ENCODE results near the gene FBP1.

DNA sequence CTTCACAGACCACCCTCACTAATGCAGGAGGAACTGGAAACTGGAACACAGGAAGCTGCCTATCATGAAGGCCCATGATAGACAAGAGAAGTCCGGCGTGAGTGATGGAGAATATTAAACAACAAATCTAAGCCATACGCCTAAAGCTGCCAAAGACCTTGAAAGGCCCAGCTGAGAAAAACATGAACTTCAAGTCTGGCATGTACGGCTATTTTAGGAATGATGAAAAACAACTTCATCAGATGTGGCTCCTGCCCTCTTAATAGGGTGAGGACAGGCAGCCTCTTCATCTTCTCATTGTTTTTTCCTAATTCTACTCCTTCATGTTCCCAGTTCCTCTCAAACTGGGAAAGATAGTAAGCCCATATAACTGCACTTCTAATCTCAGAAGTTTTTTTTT lies 20.3 kb downstream of the FBP1 start:
- TF ChIP-seq, protein P1, sequence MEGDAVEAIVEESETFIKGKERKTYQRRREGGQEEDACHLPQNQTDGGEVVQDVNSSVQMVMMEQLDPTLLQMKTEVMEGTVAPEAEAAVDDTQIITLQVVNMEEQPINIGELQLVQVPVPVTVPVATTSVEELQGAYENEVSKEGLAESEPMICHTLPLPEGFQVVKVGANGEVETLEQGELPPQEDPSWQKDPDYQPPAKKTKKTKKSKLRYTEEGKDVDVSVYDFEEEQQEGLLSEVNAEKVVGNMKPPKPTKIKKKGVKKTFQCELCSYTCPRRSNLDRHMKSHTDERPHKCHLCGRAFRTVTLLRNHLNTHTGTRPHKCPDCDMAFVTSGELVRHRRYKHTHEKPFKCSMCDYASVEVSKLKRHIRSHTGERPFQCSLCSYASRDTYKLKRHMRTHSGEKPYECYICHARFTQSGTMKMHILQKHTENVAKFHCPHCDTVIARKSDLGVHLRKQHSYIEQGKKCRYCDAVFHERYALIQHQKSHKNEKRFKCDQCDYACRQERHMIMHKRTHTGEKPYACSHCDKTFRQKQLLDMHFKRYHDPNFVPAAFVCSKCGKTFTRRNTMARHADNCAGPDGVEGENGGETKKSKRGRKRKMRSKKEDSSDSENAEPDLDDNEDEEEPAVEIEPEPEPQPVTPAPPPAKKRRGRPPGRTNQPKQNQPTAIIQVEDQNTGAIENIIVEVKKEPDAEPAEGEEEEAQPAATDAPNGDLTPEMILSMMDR (IDR thresholded peaks at IDR 0.05), result no peak
- no peak for TF ChIP-seq POLR2A (IDR thresholded peaks at IDR 0.05)

Data from Peyer's patch (tissue), 4 donors.